Measurements from ENCODE around the gene EEF1A1.
"Not testable (repeated sequence)": the region's sequence is repeated elsewhere in the genome, so short reads cannot be mapped to it uniquely, and the experiment has no call there.

EEF1A1 gene

GRCh38 chr6:73520688-73521350 lies at the start of gene EEF1A1:
TSS of gene EEF1A1 (minus strand) at chr6:73521032. CDS start at chr6:73520026, 1,006 bp downstream.
- DNase-seq = peak; percentile 100

DNA sequence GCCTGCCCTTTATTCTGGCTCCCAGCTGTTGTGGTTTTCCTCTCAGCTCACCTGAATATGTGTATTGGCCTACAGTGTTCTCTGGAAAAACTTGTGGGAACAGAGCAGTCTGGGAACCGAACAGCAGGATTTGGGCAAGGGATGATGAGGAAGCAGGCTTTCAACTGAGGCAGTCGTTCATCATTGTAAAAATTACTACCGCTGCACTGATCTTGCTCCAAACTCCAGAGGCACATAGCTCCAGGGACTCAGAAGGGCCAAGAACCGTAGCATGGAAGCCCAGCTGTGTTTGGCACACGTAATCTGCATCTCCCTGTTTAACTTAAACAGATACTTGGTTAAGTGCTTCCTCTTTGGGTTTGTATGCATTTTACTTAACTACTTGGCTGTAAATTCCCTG lies 48.3 kb upstream of the EEF1A1 start:
- no peak for DNase-seq

GRCh38 chr6:73566954-73567591 lies 46.2 kb upstream of the EEF1A1 start:
- no peak for DNase-seq

DNA sequence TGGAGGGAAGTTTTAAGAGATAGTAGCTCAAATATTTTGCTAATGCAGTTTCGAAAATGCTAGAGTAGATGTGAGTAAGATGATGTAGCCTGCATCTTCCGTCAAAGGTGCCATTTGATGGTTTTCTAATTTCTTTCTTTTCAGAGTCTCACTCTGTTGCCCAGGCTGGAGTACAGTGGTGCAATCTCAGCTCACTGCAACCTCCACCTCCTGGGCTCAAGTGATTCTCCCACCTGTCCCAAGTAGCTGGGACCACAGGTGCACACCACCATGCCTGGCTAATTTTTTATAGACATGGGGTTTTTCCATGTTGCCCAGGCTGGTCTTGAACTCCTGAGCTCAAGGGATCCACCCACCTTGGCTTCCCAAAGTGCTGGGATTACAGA lies 45.6 kb upstream of the EEF1A1 start:
- not testable (repeated sequence) for DNase-seq

DNA sequence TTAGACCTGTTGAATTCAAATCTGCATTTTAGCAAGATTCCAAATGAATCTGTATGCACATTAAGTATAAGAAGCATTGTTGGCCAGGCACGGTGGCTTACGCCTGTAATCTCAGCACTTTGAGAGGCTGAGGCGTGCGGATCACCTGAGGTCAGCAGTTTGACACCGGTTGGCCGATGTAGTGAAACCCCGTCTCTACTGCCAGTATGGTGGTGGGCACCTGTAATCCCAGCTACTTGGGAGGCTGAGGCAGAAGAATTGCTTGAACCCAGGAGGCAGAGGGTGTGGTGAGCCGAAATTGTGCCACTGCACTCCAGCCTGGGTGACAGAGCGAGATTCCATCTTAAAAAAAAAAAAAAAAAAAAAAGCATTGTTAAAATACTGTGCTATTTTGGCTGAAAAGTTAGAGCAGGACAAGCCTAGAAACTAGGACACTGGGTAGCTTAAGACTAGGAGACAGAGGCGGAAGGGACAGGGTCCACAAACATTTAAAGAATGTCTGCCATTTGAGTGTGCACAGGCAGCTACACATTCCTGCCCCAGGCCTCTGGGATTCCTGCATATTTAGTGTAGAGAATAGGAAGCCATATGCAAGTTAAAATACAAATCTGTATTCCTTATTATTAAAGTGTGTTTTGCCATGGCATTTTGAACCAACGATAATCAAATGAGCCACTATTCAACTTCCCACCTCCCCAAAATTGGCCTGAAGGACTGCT lies 45.1 kb upstream of the EEF1A1 start:
- no peak for DNase-seq

- no peak for DNase-seq
Measured at GRCh38 chr6:73564578-73565345, 43.9 kb upstream of the EEF1A1 start.

GRCh38 chr6:73562558-73562957 lies 41.7 kb upstream of the EEF1A1 start:
- DNase-seq = no peak

DNA sequence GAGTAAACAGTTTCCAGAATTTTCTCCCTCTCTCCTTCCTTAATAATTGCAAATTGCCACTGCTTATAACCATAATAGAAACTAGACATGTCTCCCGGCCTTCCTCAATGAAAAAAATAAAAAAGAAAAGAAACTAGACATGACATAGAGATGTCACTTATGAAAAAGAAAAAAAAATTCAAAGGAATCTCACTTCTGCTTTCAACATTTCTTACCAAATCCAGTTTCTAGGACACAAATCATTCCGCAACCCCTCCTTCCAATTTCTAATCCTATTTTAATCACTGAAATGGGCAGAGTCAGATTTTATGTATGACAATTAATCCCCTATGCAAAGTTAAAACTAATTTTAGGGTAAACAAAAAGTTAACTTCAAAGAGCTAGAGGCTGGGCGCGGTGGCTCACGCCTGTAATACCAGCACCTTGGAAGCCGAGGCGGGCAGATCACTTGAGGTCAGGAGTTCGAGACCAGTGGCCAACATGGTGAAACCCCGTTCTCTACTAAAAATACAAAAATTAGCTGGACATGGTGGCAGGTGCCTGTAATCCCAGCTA lies 40.1 kb upstream of the EEF1A1 start:
- DNase-seq = no peak

- DNase-seq = no peak
Measured at GRCh38 chr6:73560182-73560732, 39.4 kb upstream of the EEF1A1 start.

DNA sequence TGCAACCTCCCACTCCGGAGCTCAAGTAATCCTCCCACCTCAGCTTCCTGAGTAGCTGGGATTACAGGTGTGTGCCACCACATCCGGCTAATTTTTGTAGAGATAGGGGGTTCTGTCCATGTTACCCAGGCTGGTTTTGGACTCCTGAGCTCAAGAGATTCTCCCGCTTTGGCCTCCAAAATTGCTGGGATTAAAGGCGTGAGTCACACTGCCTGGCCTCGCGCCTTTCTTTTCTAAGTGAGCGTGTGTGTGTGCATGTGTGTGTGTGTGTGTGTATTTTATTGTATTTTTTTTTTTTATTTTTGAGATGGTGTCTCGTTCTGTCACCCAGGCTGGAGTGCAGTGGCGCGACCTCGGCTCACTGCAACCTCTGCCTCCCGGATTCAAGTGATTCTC lies 38.6 kb upstream of the EEF1A1 start:
- not testable (repeated sequence) for DNase-seq

DNA sequence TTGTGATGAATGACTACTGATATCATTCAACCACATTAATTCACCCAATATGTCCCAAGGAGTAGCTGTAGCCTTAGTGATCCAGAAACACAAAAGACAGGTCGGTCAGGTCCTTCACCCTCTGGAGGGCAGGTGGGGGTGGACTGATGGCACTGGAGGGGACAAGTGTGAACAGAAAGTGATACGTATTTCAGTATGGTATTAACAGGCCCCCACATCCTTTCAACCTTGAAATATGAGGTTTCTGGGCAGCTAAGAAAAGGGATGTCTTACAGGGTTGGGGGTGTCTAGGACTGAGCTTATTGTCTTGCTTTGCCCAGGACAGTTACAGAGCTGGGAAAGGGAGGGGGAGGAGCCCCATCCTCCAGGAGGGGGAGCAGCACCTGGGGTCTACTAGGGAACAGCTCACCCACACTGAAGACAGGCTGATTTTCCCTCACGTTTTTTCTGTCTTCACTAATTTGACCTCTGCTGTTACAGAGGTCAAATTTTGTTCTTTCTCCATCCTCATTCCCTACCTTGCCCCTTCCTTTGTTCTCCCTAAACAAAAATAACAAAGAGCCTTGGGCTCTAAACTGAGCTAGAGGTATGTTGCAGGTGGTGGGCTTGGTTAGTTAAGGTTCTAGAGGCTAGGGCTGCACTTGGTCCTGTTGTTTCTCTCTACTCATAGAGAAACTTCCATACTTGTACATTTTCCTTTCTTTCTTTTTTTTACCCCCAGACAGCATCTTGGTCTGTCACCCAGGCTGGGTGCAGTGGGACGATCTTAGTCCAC lies 38.0 kb upstream of the EEF1A1 start:
- DNase-seq = no peak

- DNase-seq = no peak
Measured at GRCh38 chr6:73556836-73557235, 36.0 kb upstream of the EEF1A1 start.

DNA sequence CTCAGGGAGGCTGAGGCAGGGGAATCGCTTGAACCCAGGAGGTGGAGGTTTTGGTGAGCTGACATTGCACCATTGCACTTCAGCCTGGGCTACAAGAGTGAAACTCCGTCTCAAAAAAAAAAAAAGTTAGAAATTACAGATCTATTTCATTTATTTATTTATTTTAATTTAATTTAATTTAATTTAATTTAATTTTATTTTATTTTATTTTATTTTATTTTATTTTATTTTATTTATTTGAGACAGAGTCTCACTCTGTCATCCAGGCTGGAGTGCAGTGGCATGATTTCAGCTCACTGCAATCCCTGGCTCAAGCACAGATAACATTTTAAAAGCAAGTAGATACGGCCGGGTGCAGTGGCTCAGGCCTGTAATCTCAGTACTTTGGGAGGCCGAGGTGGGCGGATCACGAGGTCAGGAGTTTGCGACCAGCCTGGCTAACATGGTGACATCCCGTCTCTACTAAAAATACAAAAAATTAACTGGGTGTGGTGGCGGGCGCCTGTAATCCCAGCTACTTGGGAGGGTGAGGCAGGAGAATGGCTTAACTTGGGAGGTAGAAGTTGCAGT lies 34.6 kb upstream of the EEF1A1 start:
- DNase-seq = not testable (repeated sequence)

- not testable (repeated sequence) for DNase-seq
Measured at GRCh38 chr6:73551115-73551514, 30.3 kb upstream of the EEF1A1 start.

DNA sequence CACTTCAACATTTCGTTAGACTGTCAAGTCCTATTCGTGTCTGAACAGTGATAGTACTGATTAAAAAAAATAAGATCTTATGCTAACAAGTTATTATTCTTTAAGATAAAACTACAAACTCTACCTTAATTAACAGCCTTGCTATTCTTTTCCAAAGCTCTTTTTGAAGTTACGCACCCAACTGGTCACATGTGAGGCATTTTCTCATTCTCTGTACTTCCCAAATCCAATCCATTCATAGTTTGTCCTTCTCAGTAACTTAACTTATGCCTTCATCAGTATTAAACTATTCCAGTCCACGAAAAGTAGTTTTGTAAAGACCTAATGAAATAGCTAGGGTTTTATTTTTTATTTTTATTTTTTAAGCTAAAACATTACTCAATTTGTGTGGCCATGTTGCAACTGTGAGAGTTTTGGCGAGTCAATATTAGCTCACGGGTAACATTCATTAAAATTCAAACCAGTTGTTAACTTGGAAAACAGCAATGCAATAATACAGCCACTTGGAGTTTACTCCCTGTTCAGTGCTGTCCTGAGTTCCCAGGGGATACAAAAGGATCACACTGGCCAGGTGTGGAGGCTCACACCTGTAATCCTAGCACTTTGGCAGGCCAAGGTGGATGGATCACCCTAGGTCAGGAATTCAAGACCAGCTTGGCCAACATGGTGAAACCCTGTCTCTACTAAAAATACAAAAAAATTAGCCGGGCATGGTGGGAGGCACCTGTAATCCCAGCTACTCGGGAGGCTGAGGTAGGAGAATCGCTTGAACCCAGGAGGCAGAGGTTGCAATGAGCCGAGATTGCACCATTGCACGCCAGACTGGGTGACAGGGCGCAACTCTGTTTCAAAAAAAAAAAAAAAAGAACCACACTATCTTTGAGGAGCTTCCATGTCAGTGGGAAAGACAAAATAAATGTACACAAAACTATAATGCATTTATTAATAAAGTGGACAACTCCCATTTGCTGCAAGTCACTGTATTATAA lies 27.9 kb upstream of the EEF1A1 start:
- DNase-seq = no peak

GRCh38 chr6:73547036-73547435 lies 26.2 kb upstream of the EEF1A1 start:
- no peak for DNase-seq

DNA sequence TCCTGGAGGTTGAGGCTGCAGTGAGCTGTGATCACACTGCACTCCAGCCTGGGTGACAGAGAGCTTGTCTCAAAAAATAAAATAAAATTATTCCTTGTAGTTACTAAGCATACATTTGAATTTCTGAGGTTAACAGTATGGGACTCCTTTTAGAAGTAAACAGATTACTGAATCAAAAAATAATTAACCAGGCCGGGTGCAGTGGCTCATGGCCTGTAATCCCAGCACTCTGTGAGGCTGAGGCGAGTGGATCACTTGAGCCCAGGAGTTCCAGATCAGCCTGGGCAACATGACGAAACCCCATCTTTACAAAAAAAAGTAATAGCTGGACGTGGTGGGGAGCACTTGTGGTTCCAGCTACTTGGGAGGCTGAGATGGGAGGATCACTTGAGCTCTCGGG lies 22.1 kb upstream of the EEF1A1 start:
- no peak for DNase-seq

DNA sequence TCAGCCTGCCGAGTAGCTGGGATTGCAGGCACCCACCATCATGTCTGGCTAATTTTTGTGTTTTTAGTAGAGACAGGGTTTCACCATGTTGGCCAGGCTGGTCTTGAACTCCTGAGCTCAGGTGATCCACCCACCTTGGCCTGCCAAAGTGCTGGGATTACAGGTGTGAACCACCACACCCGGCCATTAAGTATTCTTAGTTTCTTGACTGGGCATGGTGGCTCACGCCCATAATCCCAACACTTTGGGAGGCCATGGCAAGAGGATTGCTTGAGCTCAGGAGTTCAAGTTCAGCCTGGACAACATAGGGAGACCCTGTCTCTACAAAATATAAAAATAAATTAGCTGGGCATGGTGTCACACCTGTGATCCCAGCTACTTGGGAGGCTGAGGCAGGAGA lies 21.6 kb upstream of the EEF1A1 start:
- DNase-seq = not testable (repeated sequence)

DNA sequence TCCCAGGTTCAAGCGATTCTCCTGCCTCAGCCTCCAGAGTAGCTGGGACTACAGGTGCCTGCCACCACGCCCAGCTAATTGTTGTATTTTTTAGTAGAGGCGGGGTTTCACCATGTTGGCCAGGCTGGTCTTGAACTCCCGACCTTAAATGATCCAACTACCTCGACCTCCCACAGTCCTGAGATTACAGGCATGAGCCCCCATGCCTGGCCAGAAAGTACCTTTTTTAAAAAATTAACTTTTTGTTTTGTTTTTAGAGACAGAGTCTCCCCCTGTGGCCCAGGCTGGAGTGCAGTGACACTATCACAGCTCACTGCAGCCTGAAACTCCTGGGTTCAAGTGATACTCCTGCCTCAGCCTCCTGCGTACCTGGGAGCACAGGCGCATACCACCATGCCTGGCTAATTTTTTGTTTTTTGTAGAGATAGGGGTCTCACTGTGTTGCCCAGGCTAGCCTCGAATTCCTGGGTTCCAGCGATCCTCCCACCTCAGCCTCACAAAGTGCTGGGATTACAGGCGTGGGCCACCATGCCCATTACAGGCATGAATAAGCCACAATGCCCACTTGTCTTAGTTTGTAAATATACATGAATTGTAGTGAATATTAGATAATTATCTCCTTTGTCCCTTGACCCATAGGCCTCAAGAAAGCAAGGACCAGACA lies 17.4 kb upstream of the EEF1A1 start:
- DNase-seq = no peak

GRCh38 chr6:73537677-73538076 lies 16.8 kb upstream of the EEF1A1 start:
- DNase-seq = no peak

Measured in stimulated activated CD4-positive, alpha-beta T cell treated with anti-CD3 and anti-CD28 coated beads, Interleukin-1b, Interleukin-23, amount 100 ng/mL, for 48 hours (primary cell).